HG02870 (cell line): ENCODE data around the gene CCND1.
"Not testable (repeated sequence)": the region's sequence is repeated elsewhere in the genome, so short reads cannot be mapped to it uniquely, and the experiment has no call there.

ENCODE experiments used
- ATAC-seq: cut with Tn5 transposase; IDR thresholded peaks from one replicate; pipeline ENCODE4 v1.9.1; 2021; ENCODE audit warnings: mild to moderate bottlenecking, moderate library complexity; ENCODE audit not compliant: unreplicated experiment

The CCND1 gene

DNA sequence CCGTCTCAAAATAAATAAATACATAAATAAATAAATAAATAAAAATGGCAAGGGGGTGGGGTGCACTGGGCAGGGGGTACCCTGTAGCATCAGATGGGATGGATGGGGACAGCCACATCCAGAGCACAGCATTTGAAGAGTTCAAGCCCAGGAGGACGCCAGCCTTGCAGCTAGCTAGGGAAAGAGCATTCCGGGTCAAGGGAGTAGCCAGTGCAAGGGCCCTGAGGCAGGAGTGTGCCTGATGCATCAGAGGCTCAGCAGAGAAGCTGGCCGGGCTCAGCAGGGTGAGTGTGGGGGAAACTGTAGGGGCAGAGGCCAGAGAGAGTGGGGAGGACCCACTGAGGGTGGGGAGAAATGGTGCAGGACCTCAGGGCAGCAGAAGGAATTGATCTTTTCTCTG lies 23.7 kb upstream of the CCND1 start:
- no peak for ATAC-seq

- ATAC-seq = no peak
These were observed 23.3 kb upstream of the CCND1 start for GRCh38 chr11:69617682-69618081.

DNA sequence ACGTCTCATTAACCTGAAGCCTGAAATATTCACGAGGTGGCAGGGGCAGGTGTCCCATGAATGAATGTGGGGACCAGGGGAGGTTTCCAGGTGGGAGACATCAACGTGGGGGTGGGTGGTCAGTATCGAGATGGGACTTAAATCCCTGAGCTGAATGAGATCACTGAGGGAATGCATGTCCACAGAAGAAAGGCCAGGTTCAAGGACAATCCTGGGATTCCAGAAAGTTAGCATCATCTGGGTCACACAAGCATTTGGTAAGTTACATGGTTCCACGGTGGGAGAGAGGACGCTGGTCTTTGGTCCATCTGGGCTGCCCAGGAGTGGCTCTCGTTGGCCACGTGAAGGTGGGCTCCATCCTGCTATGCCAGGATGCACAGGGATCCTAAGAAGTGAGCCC lies 22.7 kb upstream of the CCND1 start:
- no peak for ATAC-seq

DNA sequence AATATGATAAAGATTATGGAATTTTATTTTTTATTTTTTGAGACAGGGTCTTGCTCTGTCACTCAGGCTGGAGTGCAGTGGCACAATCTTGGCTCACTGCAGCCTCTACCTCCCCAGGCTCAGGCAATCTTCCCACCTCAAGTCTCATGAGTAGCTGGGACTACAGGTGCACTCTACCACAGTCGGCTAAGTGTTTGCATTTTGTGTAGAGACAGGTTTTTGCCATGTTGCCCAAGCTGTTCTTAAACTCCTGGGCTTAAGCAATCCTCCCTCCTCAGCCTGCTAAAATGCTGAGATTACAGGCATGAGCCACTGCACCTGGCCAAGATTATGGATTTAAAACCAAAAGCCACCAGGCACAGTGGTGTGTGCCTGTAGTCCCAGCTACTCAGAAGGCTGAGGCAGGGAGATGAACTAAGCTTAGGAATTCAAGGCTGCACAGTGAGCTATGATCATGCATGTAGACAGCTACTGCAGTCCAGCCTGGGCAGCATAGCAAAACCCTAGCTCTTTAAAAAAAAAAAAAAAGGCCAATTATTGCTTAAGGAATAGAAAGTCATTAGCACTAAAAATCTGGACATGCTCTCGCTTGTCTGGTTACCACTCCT lies 20.2 kb upstream of the CCND1 start:
- ATAC-seq = no peak

DNA sequence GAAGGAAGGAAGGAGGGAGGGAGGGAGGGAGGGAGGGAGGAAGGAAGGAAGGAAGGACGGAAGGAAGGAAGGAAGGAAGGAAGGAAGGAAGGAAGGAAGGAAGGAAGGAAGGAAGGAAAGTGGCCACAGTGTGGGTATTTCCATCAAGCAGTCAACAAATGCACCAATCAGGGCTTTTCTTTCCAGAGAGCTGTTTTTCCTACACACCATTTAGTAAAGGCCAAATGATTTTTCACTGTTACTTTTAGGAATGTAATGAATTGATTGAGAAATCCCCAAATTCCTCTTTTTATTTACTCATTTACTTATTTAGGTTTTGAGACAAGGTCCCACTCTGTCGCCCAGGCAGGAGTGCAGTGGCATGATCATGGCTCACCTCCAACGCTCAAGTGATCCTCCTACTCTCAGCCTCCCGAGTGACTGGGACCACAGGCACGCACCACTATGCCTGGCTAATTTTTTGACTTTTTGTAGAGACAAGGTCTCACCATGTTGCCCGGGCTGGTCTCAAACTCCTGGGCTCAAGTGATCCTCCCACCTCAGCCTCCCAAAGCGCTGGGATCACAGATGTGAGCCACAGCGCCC lies 18.8 kb upstream of the CCND1 start:
- ATAC-seq = not testable (repeated sequence)

DNA sequence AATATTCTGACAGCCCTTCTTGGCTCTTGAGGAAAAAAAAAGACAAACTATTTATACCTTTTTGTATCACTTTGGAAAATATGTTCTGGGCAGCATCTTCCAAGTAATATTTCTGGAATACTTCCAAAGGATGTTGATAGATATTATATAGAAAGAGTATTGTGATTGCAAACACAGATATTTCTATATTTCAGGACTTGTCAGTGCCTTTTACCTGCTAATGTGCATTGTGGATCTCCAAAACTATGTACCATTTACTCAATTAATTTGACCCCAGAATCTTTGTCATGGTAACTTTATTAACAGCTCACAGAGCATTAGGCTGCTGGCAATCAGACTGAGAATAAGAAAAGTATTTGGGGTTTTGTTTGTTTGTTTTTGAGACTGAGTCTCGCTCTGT lies 16.7 kb upstream of the CCND1 start:
- ATAC-seq = no peak

DNA sequence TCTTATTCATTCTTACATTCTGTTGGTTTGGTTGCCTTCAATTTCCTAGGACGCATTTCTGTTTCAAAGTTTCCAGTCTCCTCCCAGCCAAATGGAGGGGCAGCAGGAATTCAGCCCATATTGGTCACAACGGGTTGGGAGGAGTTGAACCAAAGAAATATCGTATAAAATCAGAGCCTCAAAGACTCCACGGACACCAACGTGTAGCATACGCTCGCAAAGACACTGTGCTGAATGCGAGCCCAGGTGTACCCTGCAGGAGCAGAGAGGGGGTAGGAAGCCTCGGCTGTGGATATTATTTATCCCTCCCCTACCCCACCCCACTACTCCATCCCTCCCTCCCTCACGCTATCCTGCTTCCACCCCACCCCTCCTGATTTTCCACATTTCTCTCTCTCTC lies 15.5 kb upstream of the CCND1 start:
- ATAC-seq = no peak

DNA sequence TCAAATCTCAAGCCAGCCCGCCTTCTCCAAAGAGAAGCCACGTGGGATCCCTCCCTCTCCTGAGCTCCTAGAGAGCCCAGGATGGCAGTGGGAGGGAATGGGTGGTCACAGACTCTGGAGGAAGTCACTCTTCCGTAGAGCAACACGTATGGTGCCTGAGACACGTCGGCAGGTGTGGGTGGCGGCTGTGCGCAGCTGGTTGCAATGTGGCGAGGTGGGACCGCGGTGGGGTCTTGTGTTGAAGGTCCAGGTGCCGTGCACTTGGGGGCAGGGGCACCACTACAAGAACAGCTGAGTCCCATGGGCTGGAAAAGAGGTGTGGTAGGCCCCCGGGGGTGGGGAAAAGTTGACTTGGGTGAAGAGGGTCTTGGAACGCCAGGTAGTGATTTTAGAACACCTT lies 13.4 kb upstream of the CCND1 start:
- no peak for ATAC-seq

DNA sequence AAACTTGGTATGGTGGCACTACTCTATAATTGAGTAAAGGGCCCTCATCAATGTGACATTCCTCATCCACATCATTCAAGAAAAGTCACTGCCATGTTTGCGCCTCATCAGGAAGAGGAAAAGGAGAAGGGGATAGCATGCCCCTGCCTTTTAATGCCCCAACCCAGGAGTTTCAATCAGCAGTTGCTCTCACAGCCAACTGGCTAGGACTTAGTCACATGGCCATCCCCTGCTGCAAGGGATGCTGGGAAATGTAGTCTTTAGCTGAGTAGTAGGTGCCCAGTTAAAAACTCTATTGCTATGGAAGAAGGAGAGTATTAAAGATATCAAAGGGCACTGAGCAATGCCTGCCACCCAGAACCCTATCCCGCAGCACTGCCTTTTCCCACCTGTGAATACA lies 10.9 kb upstream of the CCND1 start:
- ATAC-seq = no peak

- no peak for ATAC-seq
These were observed 10.5 kb upstream of the CCND1 start for GRCh38 chr11:69630424-69630823.

GRCh38 chr11:69632900-69633299 lies 8.1 kb upstream of the CCND1 start:
- ATAC-seq = no peak

- ATAC-seq = no peak
These were observed 6.9 kb upstream of the CCND1 start for GRCh38 chr11:69634069-69634468.

- ATAC-seq = no peak
These were observed 6.4 kb upstream of the CCND1 start for GRCh38 chr11:69634590-69634989.

- ATAC-seq = no peak
These were observed 5.8 kb upstream of the CCND1 start for GRCh38 chr11:69635195-69635594.

DNA sequence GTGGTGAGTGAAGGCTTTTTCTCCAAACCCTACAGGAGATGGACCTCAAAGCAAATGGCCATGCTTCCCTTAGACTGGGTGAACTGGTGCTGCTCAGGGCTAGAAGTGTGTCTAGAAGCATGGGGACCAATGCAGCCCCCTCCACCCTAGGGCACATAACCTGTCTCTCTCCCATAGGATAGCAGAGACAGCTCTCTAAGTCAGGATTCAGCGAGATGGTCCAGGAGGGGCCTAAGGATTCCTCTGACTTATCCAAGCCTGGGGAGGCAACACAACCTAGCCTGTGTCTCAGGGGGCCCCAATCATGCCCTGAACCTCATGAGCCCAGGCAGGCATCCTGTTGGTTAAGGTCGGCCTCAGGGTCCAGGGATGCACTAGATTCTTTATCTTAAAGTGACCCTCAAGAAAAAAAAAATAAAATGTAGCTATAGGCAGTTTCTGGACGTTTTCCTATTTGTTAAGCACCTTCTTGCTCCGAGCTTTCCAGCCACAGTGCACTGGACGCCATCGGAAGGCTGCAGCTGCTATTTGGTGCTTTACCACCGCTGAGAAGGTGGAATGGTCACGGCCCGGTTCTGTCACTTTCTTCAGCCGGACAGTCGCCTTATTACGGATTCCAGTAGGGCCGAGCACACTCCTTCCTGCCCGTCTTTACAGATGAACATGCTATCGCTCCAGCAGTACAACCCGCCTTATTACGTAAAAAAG lies 5.0 kb upstream of the CCND1 start:
- no peak for ATAC-seq

DNA sequence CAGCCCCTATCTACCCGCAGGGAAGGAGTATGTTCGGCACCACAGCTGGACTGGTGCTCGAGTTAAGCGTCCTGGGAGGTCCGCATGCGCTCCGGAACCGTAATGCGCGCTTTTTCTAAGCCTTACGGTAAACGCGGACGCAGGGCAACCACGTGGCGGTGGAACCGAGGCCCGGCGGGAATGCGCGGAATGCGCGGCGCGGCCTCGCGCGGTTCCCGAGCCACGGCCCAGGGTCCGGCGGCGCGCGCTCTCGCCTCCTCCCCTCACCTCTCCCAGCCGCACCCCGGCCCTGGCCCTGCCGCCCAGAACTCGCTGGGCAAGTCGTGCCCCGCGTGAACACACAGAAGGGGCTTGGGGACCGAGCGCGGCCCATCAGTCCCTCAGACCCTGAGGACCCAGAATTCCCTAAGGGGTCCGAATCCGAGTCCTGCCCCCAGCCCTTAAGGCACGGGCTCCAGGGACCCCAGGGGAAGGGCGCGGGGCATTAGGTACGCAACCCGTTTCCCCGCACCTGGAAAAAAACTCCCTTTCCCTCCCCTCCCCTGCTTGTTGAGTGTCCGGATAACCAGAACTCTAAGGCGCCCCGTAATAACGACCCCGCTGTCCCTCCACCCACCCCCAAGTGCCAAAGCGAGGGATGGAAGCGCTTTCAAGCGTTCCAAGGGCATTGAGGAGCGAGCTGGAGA lies 4.3 kb upstream of the CCND1 start:
- ATAC-seq = no peak

- no peak for ATAC-seq
These were observed 3.6 kb upstream of the CCND1 start for GRCh38 chr11:69637198-69637940.

GRCh38 chr11:69637941-69638871 lies 2.8 kb upstream of the CCND1 start:
- ATAC-seq = no peak

DNA sequence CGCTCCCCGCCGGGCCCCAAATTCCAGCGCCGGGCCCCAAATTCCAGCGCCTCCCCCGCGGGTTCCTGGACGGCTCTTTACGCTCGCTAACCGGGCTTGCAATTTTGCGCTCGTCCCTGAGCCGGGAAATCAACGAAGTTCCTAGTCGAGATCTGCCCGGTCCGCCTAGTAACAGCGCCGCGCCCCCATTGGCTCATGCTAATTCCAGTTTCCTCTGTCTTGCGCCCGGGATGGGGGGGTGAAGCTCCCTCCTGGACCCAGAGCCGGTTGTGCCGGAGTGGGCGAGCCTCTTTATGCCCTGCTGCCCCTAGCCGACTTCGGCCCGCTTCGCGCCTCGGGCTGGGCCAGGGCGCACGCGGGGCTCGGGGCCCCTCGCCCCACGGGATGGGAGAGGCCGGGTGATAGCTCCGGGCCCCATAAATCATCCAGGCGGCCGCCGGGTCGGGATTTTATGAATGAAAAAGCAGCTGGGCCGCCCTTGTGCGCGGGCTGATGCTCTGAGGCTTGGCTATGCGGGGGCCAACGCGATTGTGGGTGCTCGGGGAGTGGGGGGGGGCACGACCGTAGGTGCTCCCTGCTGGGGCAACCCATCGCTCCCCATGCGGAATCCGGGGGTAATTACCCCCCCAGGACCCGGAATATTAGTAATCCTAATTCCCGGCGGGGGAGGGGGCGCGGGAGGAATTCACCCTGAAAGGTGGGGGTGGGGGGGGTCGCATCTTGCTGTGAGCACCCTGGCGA lies 1.8 kb upstream of the CCND1 start:
- no peak for ATAC-seq

GRCh38 chr11:69639831-69640230 lies 1.1 kb upstream of the CCND1 start:
- ATAC-seq = no peak
